ENCODE measurements around the gene HERC2.

DNA sequence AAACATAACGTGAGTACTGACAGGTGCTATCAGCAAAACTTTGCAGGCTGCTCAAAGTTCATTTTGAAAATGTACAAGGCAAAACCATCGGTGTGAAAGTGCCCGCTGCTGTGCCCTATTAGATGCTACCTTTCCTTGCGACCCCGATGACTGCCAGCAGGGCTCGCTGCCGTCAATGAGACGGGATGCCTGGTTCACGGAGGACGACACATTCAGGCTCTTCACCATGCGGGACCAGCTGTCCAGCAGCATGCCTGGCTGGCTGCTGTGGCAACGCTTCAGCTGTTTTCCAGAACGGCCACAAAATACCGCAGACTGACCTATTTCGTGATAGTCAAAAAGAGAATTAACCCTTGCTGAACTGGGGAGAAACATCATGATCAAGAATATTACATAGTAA, 130.1 kb downstream of the HERC2 start:
- TF ChIP-seq ZNF274 (IDR thresholded peaks at IDR 0.05; ENCODE audit: low read depth, low read length) = no peak
- TF ChIP-seq YY1 (IDR thresholded peaks at IDR 0.05; ENCODE audit: insufficient read depth, insufficient read length) = no peak
- no peak for TF ChIP-seq SUZ12 (IDR thresholded peaks at IDR 0.05; ENCODE audit: extremely low read depth, insufficient read depth, insufficient read length)
